Esophagus muscularis mucosa (tissue), 4 donors: ENCODE results near the gene EML6. TPM values are rescaled to one million over a fixed set of nuclear protein-coding genes. Genes with fewer than 3 reads are reported as not detected.
A peak's percentile ranks its signal among the peaks of the same experiment; 100 is the strongest.

Source experiments
- DNase-seq: peaks from one replicate; pipeline ENCODE4 v3.0.0-alpha.2; 2017; ENCODE audit errors: extremely low spot score
- H3K27ac ChIP-seq, 4 donors: fragments of 200-600 bp; sonication (generic); replicated peaks in 1 of 4; 1 replicate in 3 of 4; 2 replicates in 1 of 4; pipeline ENCODE4 v1.5.1; 2016 to 2019; ENCODE audit warnings: mild to moderate bottlenecking in 1 of 4
- H3K27me3 ChIP-seq, 4 donors: fragments of 200-600 bp; sonication (generic); one replicate each; pipeline versions ENCODE4 v1.5.1 to v1.6.0; 2016 to 2019
- H3K36me3 ChIP-seq, 4 donors: fragments of 200-600 bp; sonication (generic); one replicate each; pipeline ENCODE4 v1.5.1; 2016 to 2019
- H3K4me1 ChIP-seq, 4 donors: fragments of 200-600 bp; sonication (generic); one replicate each; pipeline ENCODE4 v1.5.1; 2016 to 2019
- H3K4me3 ChIP-seq, 4 donors: fragments of 200-600 bp; sonication (generic); 1 replicate in 2 of 4; 2 replicates in 2 of 4; pipeline ENCODE4 v1.5.1; 2016 to 2019; ENCODE audit warnings: mild to moderate bottlenecking in 4 of 4, moderate library complexity in 1 of 4
- H3K9me3 ChIP-seq, 4 donors: fragments of 200-600 bp; sonication (generic); 1 replicate in 3 of 4; 2 replicates in 1 of 4; pipeline ENCODE4 v1.5.1; 2016 to 2019
- EP300 ChIP-seq: sonication (generic); formaldehyde crosslinking; IDR thresholded peaks from one replicate; pipeline ENCODE4 v1.6.1; 2017; ENCODE audit warnings: antibody characterized with exemption
- POLR2A ChIP-seq: fragments of 450-650 bp; IDR thresholded peaks from one replicate; pipeline ENCODE4 v1.6.1; 2017; ENCODE audit warnings: antibody characterized with exemption, moderate library complexity, mild to moderate bottlenecking, low read depth
- POLR2AphosphoS5 ChIP-seq, 2 donors: sonication (generic); formaldehyde crosslinking; IDR thresholded peaks; one replicate each; pipeline ENCODE4 v1.6.1; 2017; ENCODE audit warnings: antibody characterized with exemption in 2 of 2
- WGBS: methylation state at CpG from one replicate; pipeline ENCODE4 v1.1.5; 2018; 5-methylcytosine and 5-hydroxymethylcytosine counted together
- intact Hi-C: fragments of 100-400 bp; cut with DNase I; formaldehyde crosslinking; loops from one replicate; pipeline ENCODE4 v1.15.1; 2023
- total RNA-seq, 4 donors: library from RNA; depleted of rRNA; stranded (reverse); fragments of >200 nt; gene quantifications; one replicate each; pipeline versions ENCODE4 v1.1.0 to v1.2.1, GENCODE V29; 2016
- TF ChIP-seq, protein P1 (sequence below), 3 experiments: fragments of 200-600 bp in 2 of 3; fragments of 450-650 bp in 1 of 3; sonication (generic) in 2 of 3; IDR thresholded peaks; one replicate each; pipeline ENCODE4 v1.5.1; 2017 to 2019; ENCODE audit warnings: antibody characterized with exemption in 3 of 3, mild to moderate bottlenecking in 2 of 3, moderate library complexity in 1 of 3

EML6 gene
- total RNA-seq, 4 donors from 2014 or later, result 0.75 to 4.6 (median 0.89) TPM

DNA sequence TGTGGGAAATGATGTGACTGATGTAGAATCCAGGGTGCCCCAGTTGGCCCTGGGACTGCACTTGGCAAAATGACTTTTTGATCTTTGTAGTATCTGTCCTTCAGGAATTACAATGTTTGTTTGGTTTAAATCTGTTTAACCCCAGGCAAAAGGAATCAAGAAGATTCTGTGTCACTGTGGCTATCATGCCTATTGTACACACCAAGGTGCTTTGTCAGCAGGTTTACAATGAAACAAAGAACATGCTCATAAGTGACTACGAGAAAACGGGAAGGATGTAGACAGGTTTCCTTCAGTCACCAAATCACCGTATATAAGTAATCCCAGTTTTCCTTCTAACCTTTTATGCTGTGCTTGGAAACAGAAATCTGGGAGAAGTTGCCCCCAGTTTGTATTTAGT lies 217.3 kb downstream of the EML6 start:
- intact Hi-C loops, result no loop called here
- peak; percentile 24 for DNase-seq
- Histone ChIP-seq H3K27me3 (no peaks in the 10 kb centered on the region), H3K36me3 (no peaks in the 10 kb centered on the region), H3K4me3 (no peak overlapping the region), H3K9me3 (peaks cover 0 to 10% (median 3%) of the 10 kb centered on the region in 4 donors), H3K4me1 (peaks cover 0 to 3% (median 2%) of the 10 kb centered on the region in 4 donors), H3K27ac (no peak overlapping the region)
- no peak for TF ChIP-seq POLR2AphosphoS5 (IDR thresholded peaks at IDR 0.05)
- TF ChIP-seq EP300, result no peak
- TF ChIP-seq POLR2A, result no peak
- TF ChIP-seq, protein P1, sequence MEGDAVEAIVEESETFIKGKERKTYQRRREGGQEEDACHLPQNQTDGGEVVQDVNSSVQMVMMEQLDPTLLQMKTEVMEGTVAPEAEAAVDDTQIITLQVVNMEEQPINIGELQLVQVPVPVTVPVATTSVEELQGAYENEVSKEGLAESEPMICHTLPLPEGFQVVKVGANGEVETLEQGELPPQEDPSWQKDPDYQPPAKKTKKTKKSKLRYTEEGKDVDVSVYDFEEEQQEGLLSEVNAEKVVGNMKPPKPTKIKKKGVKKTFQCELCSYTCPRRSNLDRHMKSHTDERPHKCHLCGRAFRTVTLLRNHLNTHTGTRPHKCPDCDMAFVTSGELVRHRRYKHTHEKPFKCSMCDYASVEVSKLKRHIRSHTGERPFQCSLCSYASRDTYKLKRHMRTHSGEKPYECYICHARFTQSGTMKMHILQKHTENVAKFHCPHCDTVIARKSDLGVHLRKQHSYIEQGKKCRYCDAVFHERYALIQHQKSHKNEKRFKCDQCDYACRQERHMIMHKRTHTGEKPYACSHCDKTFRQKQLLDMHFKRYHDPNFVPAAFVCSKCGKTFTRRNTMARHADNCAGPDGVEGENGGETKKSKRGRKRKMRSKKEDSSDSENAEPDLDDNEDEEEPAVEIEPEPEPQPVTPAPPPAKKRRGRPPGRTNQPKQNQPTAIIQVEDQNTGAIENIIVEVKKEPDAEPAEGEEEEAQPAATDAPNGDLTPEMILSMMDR (IDR thresholded peaks at IDR 0.05), result no peak
- 53% methylated on average over 3 of the region's 3 CpGs for WGBS

DNA sequence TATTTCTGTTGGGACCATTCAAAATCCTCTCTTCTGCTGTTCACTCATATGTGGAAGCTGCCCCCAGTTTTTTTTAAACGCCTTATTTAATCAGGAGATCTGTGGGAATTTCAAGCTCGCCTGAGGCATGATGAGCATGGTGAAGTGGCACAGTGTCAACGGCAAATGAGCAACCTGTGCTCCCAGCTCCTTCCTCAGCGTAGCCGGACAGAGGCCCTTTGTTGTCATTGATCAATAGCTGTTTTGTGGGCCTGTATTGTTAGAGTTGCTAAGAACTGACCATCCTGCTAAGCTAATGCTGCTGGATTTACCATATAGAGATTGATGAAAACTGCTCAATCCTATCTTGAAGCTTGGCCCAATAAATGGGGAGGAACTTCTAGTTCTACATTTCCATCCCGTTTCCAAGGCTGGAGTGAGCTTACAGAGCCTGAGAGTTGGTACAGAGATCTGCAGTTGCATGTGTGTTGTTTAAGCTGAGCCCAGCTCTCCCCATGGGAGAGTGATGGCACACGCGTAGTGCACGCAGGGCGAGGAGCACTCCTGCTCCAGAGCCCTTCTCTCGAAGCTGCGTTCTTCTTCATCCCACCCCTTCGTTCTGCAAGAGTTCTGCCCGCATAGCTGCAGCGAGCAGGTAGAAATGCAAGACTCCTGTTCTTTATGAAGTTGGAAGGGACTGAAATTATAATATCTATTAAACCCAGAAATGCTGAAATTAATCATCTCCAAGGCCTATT lies 218.0 kb downstream of the EML6 start:
- Histone ChIP-seq H3K9me3 (peaks cover 0 to 10% (median 3%) of the 10 kb centered on the region in 4 donors), H3K27ac (no peak overlapping the region), H3K36me3 (no peaks in the 10 kb centered on the region), H3K27me3 (no peaks in the 10 kb centered on the region), H3K4me1 (peaks cover 0 to 10% (median 9%) of the 10 kb centered on the region in 4 donors), H3K4me3 (no peak overlapping the region)
- no peak for DNase-seq
- 91% methylated on average over 15 of the region's 15 CpGs for WGBS
- intact Hi-C loops, result no loop called here
- TF ChIP-seq POLR2AphosphoS5 (IDR thresholded peaks at IDR 0.05) (no peak), POLR2A (no peak), EP300 (no peak)
- TF ChIP-seq, protein P1 (IDR thresholded peaks at IDR 0.05), result no peak

DNA sequence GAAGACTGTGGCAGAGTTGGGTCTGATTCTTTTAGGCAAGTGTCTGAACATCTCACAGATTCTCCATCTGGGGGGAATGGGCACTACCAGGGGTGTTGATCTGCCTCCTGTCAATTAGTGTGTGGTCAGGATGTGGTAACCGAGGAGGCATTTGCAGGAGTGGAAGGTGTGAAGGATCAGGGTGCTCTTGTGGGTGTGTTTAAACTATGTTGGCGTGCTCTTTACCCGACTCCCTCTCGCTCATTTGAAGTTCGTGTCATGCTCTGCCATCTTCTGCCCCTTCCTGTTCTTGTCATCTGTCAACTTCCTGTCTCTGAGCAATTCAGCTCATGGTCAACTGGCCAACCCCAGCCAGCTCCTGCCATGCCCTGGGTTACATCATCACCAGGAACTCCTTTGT lies 218.9 kb downstream of the EML6 start:
- intact Hi-C loops, result no loop called here
- peaks cover 0 to 12% (median 10%) of the 10 kb centered on the region in 4 donors for H3K4me1 ChIP-seq
- TF ChIP-seq POLR2AphosphoS5 (IDR thresholded peaks at IDR 0.05) (no peak), POLR2A (no peak), EP300 (no peak)
- TF ChIP-seq, protein P1 (IDR thresholded peaks at IDR 0.05), result no peak
- WGBS, result 75% methylated on average over 5 of the region's 5 CpGs
- DNase-seq, result no peak
- H3K27ac ChIP-seq, result no peak overlapping the region
- peaks cover 0 to 10% (median 3%) of the 10 kb centered on the region in 4 donors for H3K9me3 ChIP-seq
- no peaks in the 10 kb centered on the region for H3K36me3 ChIP-seq
- H3K4me3 ChIP-seq, result no peak overlapping the region
- H3K27me3 ChIP-seq, result no peaks in the 10 kb centered on the region

DNA sequence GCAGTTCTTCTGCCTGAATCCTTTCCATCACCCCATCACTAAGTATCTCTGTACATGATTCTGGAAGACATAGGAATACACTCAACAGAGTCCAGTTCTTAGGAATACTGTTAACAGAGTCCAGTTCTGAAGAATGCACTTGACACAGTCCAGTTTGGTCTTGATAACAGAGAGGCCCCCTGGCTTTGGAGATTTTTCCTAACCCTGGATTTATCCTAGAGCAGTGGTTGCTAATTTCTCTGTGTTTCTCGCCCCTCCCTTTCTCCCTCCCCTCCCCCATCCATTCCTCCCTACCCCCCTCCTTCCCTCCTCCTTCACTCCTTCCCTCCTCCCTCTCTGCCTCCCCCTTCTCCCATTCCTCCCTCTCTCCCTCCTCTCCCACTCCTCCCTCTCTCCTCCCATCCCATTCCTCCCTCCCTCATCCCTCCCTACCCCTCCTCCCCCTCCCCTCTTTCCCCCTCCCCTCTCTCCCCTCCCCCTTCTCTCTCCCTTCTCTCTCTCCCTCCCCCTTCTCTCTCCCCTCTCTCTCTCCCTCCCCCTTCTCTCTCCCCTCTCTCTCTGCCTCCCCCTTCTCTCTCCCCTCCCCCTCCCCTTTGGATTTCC lies 221.4 kb downstream of the EML6 start:
- DNase-seq, result no peak
- Histone ChIP-seq H3K36me3 (no peaks in the 10 kb centered on the region), H3K9me3 (no peaks in the 10 kb centered on the region), H3K27ac (no peak overlapping the region), H3K4me1 (peaks cover 0 to 12% (median 10%) of the 10 kb centered on the region in 4 donors), H3K4me3 (no peak overlapping the region), H3K27me3 (no peaks in the 10 kb centered on the region)
- intact Hi-C loops, result no loop called here
- TF ChIP-seq POLR2A (no peak), EP300 (no peak), POLR2AphosphoS5 (IDR thresholded peaks at IDR 0.05) (no peak)
- TF ChIP-seq, protein P1 (IDR thresholded peaks at IDR 0.05), result no peak
- WGBS, result 93% methylated on average over 1 of the region's 1 CpG
